ENCODE measurements around the gene LSM6.

LSM6 gene

DNA sequence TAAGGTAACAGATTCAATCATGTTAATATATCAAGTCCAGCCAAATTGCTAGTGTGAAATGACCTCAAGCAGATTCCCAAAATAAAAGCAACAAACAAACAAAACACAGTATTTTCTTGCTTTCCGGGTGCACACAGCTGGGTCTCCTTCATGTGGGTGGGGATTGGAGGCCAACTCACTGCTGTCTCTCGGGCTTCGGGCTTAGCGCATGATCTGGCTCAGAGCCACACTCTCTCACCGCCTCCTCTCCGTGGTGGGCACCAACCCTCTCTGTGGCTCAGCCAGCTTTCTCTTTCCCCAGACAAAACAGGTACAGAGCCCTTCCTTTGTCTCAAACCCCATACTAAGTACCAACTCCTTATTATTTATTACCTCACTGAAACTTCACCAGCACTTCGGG, 35.9 kb downstream of the LSM6 start:
- H3K27me3 ChIP-seq (replicated peaks; ENCODE audit: control insufficient read depth, insufficient read depth, low read length, poor library complexity, severe bottlenecking), result no peaks in the 10 kb centered on the region
- no peaks in the 10 kb centered on the region for H3K4me1 ChIP-seq (ENCODE audit: control insufficient read depth, insufficient read depth, low read length, poor library complexity, severe bottlenecking)
- no peaks in the 10 kb centered on the region for H3K9me3 ChIP-seq (ENCODE audit: control insufficient read depth, low read length)
- no peak overlapping the region for H3K27ac ChIP-seq (ENCODE audit: insufficient read depth, low read length, poor library complexity, severe bottlenecking)
- H3K36me3 ChIP-seq (ENCODE audit: control insufficient read depth, insufficient read depth, low read length), result no peaks in the 10 kb centered on the region
- H3K4me3 ChIP-seq (ENCODE audit: insufficient read depth, low read depth, low read length, poor library complexity, severe bottlenecking), result no peak overlapping the region
- no peak for DNase-seq

DNA sequence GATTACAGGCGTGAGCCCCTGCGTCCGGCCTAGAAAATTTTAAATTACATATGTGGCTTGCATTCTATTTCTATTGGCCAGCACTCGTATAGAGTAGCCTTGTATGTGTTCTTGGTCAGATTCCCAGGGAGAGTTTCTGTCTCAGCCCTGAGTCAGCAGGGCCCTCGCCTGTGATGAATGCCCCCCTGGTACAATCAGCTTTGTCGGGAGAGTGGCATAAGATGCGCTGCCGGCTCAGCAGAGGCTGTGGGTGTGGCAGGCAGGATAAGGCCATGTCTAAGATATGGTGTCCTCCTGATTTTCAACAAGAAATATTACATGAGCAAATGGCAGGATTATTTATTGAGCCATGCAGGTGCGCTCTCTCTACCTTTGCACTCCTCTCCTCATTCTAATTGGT, 37.3 kb downstream of the LSM6 start:
- H3K4me1 ChIP-seq (ENCODE audit: control insufficient read depth, insufficient read depth, low read length, poor library complexity, severe bottlenecking), result no peaks in the 10 kb centered on the region
- no peaks in the 10 kb centered on the region for H3K27me3 ChIP-seq (replicated peaks; ENCODE audit: control insufficient read depth, insufficient read depth, low read length, poor library complexity, severe bottlenecking)
- no peak overlapping the region for H3K27ac ChIP-seq (ENCODE audit: insufficient read depth, low read length, poor library complexity, severe bottlenecking)
- no peak overlapping the region for H3K4me3 ChIP-seq (ENCODE audit: insufficient read depth, low read depth, low read length, poor library complexity, severe bottlenecking)
- H3K9me3 ChIP-seq (ENCODE audit: control insufficient read depth, low read length), result no peaks in the 10 kb centered on the region
- H3K36me3 ChIP-seq (ENCODE audit: control insufficient read depth, insufficient read depth, low read length), result no peaks in the 10 kb centered on the region
- DNase-seq, result no peak

DNA sequence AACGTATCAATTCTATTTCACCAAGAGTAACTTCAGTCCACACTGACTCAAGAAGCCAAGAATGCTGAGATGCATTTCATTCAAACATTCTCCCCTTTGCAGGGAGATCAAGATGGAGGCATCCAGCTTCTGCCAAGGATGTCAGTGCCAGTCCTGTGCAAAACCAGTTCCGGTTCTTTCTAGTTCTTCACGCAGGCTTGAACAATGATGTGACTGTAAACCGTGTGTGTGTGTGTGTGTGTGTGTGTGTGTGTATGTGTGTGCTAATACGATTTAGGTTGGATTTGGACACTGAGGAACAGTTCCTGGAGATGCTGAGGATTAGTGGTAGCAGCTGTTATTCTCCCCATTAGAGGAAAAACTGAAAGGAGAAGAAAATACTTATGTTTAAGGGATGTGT, 38.7 kb downstream of the LSM6 start, which contains the start of gene REELD1:
REELD1 (plus strand) TSS at position 301 of the 400 bp plus-strand sequence. CDS start 2,415 bp downstream, outside the sequence.
- DNase-seq, result no peak
- H3K9me3 ChIP-seq (ENCODE audit: control insufficient read depth, low read length), result no peaks in the 10 kb centered on the region
- H3K27me3 ChIP-seq (replicated peaks; ENCODE audit: control insufficient read depth, insufficient read depth, low read length, poor library complexity, severe bottlenecking), result no peaks in the 10 kb centered on the region
- no peaks in the 10 kb centered on the region for H3K4me1 ChIP-seq (ENCODE audit: control insufficient read depth, insufficient read depth, low read length, poor library complexity, severe bottlenecking)
- H3K36me3 ChIP-seq (ENCODE audit: control insufficient read depth, insufficient read depth, low read length), result no peaks in the 10 kb centered on the region
- H3K27ac ChIP-seq (ENCODE audit: insufficient read depth, low read length, poor library complexity, severe bottlenecking), result no peak within 1 kb of the TSS
- no peak within 1 kb of the TSS for H3K4me3 ChIP-seq (ENCODE audit: insufficient read depth, low read depth, low read length, poor library complexity, severe bottlenecking)

DNA sequence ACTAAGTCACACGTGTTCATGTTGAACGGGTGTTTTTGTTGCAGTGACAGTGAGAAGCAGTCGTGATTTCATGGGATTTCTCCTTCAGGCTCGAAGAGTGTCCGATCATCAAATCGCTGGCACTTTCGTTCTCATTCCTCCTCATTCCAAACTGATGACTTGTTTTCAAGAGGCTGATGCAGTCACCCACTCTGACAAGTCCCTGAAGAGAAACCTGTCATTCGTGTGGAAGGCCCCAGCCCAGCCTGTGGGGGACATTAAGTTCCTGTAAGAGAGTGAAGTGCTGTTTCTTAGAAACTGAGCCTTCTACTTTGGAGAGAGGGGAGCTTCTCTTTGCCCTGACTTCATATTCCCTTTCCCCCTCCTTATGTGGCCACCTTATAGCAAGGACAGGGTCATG, 46.8 kb downstream of the LSM6 start:
- Histone ChIP-seq H3K4me3 (ENCODE audit: insufficient read depth, low read depth, low read length, poor library complexity, severe bottlenecking) (no peak overlapping the region), H3K27ac (ENCODE audit: insufficient read depth, low read length, poor library complexity, severe bottlenecking) (no peak overlapping the region), H3K9me3 (ENCODE audit: control insufficient read depth, low read length) (no peaks in the 10 kb centered on the region), H3K4me1 (ENCODE audit: control insufficient read depth, insufficient read depth, low read length, poor library complexity, severe bottlenecking) (no peaks in the 10 kb centered on the region), H3K36me3 (ENCODE audit: control insufficient read depth, insufficient read depth, low read length) (no peaks in the 10 kb centered on the region), H3K27me3 (replicated peaks; ENCODE audit: control insufficient read depth, insufficient read depth, low read length, poor library complexity, severe bottlenecking) (no peaks in the 10 kb centered on the region)
- DNase-seq, result no peak

DNA sequence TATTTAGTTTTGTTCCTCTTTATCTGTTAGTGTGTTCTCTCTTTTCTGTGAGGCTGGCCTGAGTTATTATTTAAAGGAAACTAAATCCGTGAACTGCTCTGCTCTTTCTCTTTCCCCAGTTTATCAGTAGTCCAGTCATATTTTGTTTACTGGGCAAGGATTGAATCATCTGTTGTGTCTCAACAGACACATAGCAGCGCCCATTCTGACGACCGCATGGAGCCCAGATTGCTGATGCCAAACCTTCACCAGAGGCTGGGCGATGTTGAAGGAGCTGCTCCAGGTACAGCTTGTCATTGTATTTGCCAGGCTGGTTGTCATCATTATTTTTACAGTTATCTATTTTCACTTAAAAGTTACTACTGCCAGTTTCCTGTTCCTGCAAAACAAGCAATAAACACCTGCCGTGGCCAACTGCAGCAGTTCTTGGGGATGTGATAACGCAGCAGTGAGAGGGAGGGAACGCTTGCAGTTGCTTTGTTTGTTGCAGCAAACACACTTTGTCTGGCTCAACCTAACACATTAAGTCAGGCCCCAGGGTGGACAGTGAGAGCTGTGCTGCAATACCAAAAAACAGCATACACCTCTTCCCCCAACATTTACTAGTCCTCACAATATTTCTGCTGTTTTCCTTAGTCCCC, 48.9 kb downstream of the LSM6 start:
- no peak overlapping the region for H3K4me3 ChIP-seq (ENCODE audit: insufficient read depth, low read depth, low read length, poor library complexity, severe bottlenecking)
- no peak overlapping the region for H3K27ac ChIP-seq (ENCODE audit: insufficient read depth, low read length, poor library complexity, severe bottlenecking)
- no peak for DNase-seq
- no peaks in the 10 kb centered on the region for H3K27me3 ChIP-seq (replicated peaks; ENCODE audit: control insufficient read depth, insufficient read depth, low read length, poor library complexity, severe bottlenecking)
- no peaks in the 10 kb centered on the region for H3K4me1 ChIP-seq (ENCODE audit: control insufficient read depth, insufficient read depth, low read length, poor library complexity, severe bottlenecking)
- no peaks in the 10 kb centered on the region for H3K9me3 ChIP-seq (ENCODE audit: control insufficient read depth, low read length)
- H3K36me3 ChIP-seq (ENCODE audit: control insufficient read depth, insufficient read depth, low read length), result no peaks in the 10 kb centered on the region

DNA sequence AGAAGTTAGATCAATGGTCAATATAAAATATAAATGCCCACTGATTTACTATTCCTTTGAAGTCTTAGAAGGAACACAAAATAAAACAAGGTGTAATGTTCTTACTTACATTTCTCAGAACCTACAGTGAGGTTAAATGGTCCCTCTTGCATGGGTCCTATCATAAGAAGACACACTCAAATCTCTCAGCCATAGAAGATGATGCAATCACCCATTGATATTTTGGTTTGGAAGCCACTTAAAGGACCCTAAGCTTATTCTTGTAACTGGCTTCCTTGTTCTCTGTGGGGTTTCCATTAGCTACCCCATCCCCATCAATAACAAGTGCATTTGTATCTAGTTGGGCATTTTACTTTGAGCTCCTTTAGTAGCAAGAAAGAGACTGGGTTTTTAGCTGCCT, 53.9 kb downstream of the LSM6 start:
- DNase-seq, result no peak
- no peaks in the 10 kb centered on the region for H3K27me3 ChIP-seq (replicated peaks; ENCODE audit: control insufficient read depth, insufficient read depth, low read length, poor library complexity, severe bottlenecking)
- no peaks in the 10 kb centered on the region for H3K36me3 ChIP-seq (ENCODE audit: control insufficient read depth, insufficient read depth, low read length)
- H3K9me3 ChIP-seq (ENCODE audit: control insufficient read depth, low read length), result no peaks in the 10 kb centered on the region
- no peak overlapping the region for H3K4me3 ChIP-seq (ENCODE audit: insufficient read depth, low read depth, low read length, poor library complexity, severe bottlenecking)
- no peaks in the 10 kb centered on the region for H3K4me1 ChIP-seq (ENCODE audit: control insufficient read depth, insufficient read depth, low read length, poor library complexity, severe bottlenecking)
- no peak overlapping the region for H3K27ac ChIP-seq (ENCODE audit: insufficient read depth, low read length, poor library complexity, severe bottlenecking)

DNA sequence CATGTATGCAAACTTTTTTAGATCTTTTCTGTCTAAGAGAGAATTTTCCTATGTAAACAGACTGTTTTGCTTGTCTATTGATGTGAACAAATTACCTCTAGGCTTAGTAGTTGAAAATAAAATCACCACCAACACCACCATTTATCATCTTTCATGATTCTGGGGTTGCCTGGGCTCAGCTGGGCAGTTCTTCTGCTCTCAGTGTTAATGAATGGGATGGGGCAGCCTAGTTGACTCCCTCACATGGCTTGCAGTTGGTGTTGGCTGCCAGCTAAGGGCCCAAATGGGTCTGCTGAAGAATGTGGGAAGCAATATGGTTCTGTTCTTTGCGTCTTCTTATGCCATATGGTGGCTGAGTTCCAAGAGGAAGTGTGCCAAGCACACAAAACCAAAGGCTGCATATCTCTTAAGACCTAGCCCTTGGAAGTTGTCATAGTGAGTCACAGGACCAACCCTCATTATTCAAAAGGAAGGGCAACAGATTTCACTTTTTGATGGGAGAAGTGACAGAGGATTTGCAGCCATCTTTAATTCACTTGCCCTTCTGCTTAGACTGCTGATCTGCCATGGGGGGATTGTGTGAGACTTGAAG, 56.7 kb downstream of the LSM6 start:
- no peaks in the 10 kb centered on the region for H3K4me1 ChIP-seq (ENCODE audit: control insufficient read depth, insufficient read depth, low read length, poor library complexity, severe bottlenecking)
- H3K36me3 ChIP-seq (ENCODE audit: control insufficient read depth, insufficient read depth, low read length), result no peaks in the 10 kb centered on the region
- H3K27ac ChIP-seq (ENCODE audit: insufficient read depth, low read length, poor library complexity, severe bottlenecking), result no peak overlapping the region
- no peak overlapping the region for H3K4me3 ChIP-seq (ENCODE audit: insufficient read depth, low read depth, low read length, poor library complexity, severe bottlenecking)
- DNase-seq, result no peak
- H3K9me3 ChIP-seq (ENCODE audit: control insufficient read depth, low read length), result no peaks in the 10 kb centered on the region
- no peaks in the 10 kb centered on the region for H3K27me3 ChIP-seq (replicated peaks; ENCODE audit: control insufficient read depth, insufficient read depth, low read length, poor library complexity, severe bottlenecking)

DNA sequence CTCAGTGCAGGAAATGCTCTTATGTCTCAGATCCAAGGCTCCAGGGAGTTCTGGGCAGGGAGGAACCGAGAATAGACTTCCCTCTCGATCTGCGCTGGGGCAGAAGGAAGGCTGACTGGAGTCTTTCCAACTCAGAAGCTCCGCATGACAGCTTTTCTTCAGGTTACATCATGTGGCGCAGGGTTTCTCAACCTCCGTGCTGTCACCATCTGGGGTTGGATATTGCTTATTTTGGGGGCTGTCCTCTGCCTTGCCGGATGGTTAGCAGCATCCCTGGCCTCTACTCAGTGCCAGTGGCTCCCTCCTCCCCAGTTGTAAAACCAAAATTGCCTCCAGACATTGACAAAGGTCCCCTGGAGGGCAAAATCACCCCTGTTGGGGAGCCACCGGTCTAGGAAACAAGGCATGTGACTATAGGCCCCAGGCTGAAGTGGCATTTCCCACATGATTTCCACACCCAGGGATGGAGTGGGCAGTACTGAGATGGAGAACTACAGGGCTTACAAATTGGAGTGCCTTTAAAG, 60.2 kb downstream of the LSM6 start:
- DNase-seq, result no peak
- H3K36me3 ChIP-seq (ENCODE audit: control insufficient read depth, insufficient read depth, low read length), result no peaks in the 10 kb centered on the region
- no peak overlapping the region for H3K27ac ChIP-seq (ENCODE audit: insufficient read depth, low read length, poor library complexity, severe bottlenecking)
- H3K9me3 ChIP-seq (ENCODE audit: control insufficient read depth, low read length), result no peaks in the 10 kb centered on the region
- H3K27me3 ChIP-seq (replicated peaks; ENCODE audit: control insufficient read depth, insufficient read depth, low read length, poor library complexity, severe bottlenecking), result no peaks in the 10 kb centered on the region
- no peaks in the 10 kb centered on the region for H3K4me1 ChIP-seq (ENCODE audit: control insufficient read depth, insufficient read depth, low read length, poor library complexity, severe bottlenecking)
- no peak overlapping the region for H3K4me3 ChIP-seq (ENCODE audit: insufficient read depth, low read depth, low read length, poor library complexity, severe bottlenecking)

DNA sequence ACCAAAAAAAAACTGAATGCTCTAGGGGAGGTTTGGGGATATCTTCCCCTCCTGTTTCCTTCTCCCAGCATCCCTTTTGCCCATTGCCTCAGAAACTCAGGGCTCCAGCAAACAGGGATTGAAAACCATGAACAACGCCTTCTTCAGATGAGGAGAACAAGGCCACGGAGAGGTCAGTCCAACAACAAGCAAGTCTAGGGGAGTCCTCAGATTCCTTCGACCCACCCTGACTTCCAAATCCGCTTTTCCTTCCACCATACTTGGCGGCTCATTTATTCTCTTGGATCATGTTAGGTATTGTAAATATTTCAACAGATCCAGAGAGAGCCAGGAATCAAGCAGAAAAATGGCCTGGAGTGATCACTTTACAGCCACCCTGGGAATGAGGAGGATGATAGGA, 60.7 kb downstream of the LSM6 start:
- Histone ChIP-seq H3K4me1 (ENCODE audit: control insufficient read depth, insufficient read depth, low read length, poor library complexity, severe bottlenecking) (no peaks in the 10 kb centered on the region), H3K27ac (ENCODE audit: insufficient read depth, low read length, poor library complexity, severe bottlenecking) (no peak overlapping the region), H3K27me3 (replicated peaks; ENCODE audit: control insufficient read depth, insufficient read depth, low read length, poor library complexity, severe bottlenecking) (no peaks in the 10 kb centered on the region), H3K4me3 (ENCODE audit: insufficient read depth, low read depth, low read length, poor library complexity, severe bottlenecking) (no peak overlapping the region), H3K36me3 (ENCODE audit: control insufficient read depth, insufficient read depth, low read length) (no peaks in the 10 kb centered on the region), H3K9me3 (ENCODE audit: control insufficient read depth, low read length) (no peaks in the 10 kb centered on the region)
- DNase-seq, result no peak

DNA sequence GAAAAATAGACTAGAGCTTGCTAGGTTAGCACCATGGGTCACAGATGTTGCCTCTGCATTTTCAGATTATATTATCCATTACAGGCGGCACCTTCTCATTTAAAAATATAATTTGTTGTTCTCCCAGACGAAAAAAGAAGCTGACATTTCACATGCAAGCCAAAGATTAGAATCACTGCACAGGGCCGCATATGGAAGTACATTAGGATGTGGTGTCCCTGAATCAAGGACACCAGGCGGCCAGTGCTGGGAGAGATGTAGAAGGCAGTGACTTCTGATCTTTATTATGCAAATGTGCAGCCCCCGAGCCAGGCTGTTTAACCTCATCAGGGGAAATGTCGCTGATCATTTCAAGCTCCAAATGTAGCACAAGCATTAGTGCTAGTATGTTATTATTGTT, 61.6 kb downstream of the LSM6 start:
- Histone ChIP-seq H3K36me3 (ENCODE audit: control insufficient read depth, insufficient read depth, low read length) (no peaks in the 10 kb centered on the region), H3K4me3 (ENCODE audit: insufficient read depth, low read depth, low read length, poor library complexity, severe bottlenecking) (no peak overlapping the region), H3K27ac (ENCODE audit: insufficient read depth, low read length, poor library complexity, severe bottlenecking) (no peak overlapping the region), H3K27me3 (replicated peaks; ENCODE audit: control insufficient read depth, insufficient read depth, low read length, poor library complexity, severe bottlenecking) (no peaks in the 10 kb centered on the region), H3K4me1 (ENCODE audit: control insufficient read depth, insufficient read depth, low read length, poor library complexity, severe bottlenecking) (no peaks in the 10 kb centered on the region), H3K9me3 (ENCODE audit: control insufficient read depth, low read length) (no peaks in the 10 kb centered on the region)
- no peak for DNase-seq

Measured in effector memory CD4-positive, alpha-beta T cell (primary cell).